Measurements from ENCODE around the gene GCLC.

GRCh38 chr6:53540129-53540692 lies 4.7 kb downstream of the GCLC start:
- TF ChIP-seq POLR2A (IDR thresholded peaks at IDR 0.05) (no peak), CTCF (IDR thresholded peaks at IDR 0.05) (no peak), EP300 (IDR thresholded peaks at IDR 0.05) (no peak)
